PFSK-1 (cell line): ENCODE data around the gene AGRN.

ENCODE experiments used
- POLR2AphosphoS5 ChIP-seq: IDR thresholded peaks from 2 replicates; pipeline ENCODE4 v1.6.1; 2012; ENCODE audit warnings: low read depth, mild to moderate bottlenecking, control low read depth, low read length, moderate library complexity
- SIN3A ChIP-seq: IDR thresholded peaks from 2 replicates; pipeline ENCODE4 v1.6.1; 2012; ENCODE audit warnings: mild to moderate bottlenecking, low read length, moderate library complexity, borderline replicate concordance; ENCODE audit not compliant: insufficient read depth
- TAF1 ChIP-seq: IDR thresholded peaks from 2 replicates; pipeline ENCODE4 v1.6.1; 2012; ENCODE audit warnings: low read length, control low read depth, borderline replicate concordance; ENCODE audit not compliant: insufficient read depth
- TF ChIP-seq, protein P1 (sequence below), 2 experiments: IDR thresholded peaks; 2 replicates each; pipeline versions ENCODE4 v1.6.1 to v1.8.0; 2011 to 2012; ENCODE audit warnings: low read depth in 2 of 2, low read length in 2 of 2, control low read depth in 1 of 2, inconsistent platforms in 1 of 2, mild to moderate bottlenecking in 1 of 2, moderate library complexity in 1 of 2; ENCODE audit not compliant: insufficient read depth in 1 of 2

DNA sequence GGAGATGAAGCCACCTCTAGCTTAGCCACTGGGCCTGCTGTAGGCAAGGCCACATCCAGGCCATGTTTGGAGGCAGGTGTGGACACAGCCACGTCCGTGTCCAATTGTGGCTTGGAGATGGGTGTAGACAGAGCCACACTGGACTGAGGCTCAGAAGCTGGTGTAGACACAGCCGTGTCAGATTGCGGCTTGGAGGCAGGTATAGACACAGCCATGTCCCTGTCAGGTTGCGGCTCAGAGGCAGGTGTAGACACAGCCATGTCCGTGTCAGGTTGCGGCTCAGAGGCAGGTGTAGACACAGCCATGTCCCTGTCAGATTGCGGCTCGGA is 40.2 kb upstream of the AGRN start:
- TF ChIP-seq POLR2AphosphoS5 (no peak), TAF1 (no peak), SIN3A (no peak)
- TF ChIP-seq, protein P1, sequence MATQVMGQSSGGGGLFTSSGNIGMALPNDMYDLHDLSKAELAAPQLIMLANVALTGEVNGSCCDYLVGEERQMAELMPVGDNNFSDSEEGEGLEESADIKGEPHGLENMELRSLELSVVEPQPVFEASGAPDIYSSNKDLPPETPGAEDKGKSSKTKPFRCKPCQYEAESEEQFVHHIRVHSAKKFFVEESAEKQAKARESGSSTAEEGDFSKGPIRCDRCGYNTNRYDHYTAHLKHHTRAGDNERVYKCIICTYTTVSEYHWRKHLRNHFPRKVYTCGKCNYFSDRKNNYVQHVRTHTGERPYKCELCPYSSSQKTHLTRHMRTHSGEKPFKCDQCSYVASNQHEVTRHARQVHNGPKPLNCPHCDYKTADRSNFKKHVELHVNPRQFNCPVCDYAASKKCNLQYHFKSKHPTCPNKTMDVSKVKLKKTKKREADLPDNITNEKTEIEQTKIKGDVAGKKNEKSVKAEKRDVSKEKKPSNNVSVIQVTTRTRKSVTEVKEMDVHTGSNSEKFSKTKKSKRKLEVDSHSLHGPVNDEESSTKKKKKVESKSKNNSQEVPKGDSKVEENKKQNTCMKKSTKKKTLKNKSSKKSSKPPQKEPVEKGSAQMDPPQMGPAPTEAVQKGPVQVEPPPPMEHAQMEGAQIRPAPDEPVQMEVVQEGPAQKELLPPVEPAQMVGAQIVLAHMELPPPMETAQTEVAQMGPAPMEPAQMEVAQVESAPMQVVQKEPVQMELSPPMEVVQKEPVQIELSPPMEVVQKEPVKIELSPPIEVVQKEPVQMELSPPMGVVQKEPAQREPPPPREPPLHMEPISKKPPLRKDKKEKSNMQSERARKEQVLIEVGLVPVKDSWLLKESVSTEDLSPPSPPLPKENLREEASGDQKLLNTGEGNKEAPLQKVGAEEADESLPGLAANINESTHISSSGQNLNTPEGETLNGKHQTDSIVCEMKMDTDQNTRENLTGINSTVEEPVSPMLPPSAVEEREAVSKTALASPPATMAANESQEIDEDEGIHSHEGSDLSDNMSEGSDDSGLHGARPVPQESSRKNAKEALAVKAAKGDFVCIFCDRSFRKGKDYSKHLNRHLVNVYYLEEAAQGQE (IDR thresholded peaks at IDR 0.05; ENCODE audit: insufficient read depth in 1 of 2, low read depth in 2 of 2, low read length in 2 of 2): no peak
